GM23248 (cell line): Measurements from ENCODE around the gene PERCC1. TPM values are rescaled to one million over a fixed set of nuclear protein-coding genes. Genes with fewer than 3 reads are reported as not detected.

ENCODE experiments used
- DNase-seq: peaks from one replicate; pipeline ENCODE4 v3.0.0-alpha.2; 2015
- H2AFZ ChIP-seq: fragments of 200-600 bp; sonication (generic); 2 replicates; pipeline ENCODE4 v1.6.1; 2016; ENCODE audit warnings: antibody characterized with exemption
- H3F3A ChIP-seq: fragments of 200-600 bp; sonication (generic); 2 replicates; pipeline ENCODE4 v1.6.1; 2016; ENCODE audit warnings: mild to moderate bottlenecking, antibody characterized with exemption, mixed run types; ENCODE audit not compliant: insufficient read depth
- H3K27ac ChIP-seq: fragments of 200-600 bp; sonication (generic); 2 replicates; pipeline ENCODE4 v1.5.1; 2016; ENCODE audit warnings: mild to moderate bottlenecking
- H3K27me3 ChIP-seq: fragments of 200-600 bp; sonication (generic); replicated peaks from 2 replicates; pipeline ENCODE4 v1.6.1; 2016; ENCODE audit warnings: mild to moderate bottlenecking; ENCODE audit not compliant: insufficient read depth
- H3K36me3 ChIP-seq: fragments of 200-600 bp; sonication (generic); 2 replicates; pipeline ENCODE4 v1.6.1; 2016; ENCODE audit warnings: low read depth, mild to moderate bottlenecking
- H3K4me1 ChIP-seq: fragments of 200-600 bp; sonication (generic); 2 replicates; pipeline ENCODE4 v1.6.1; 2016; ENCODE audit warnings: mild to moderate bottlenecking; ENCODE audit not compliant: insufficient read depth
- H3K4me2 ChIP-seq: fragments of 200-600 bp; sonication (generic); one replicate; pipeline ENCODE4 v1.6.1; 2016; ENCODE audit warnings: mild to moderate bottlenecking; ENCODE audit not compliant: unreplicated experiment
- H3K4me3 ChIP-seq: fragments of 200-600 bp; sonication (generic); 2 replicates; pipeline ENCODE4 v1.5.1; 2016; ENCODE audit warnings: mild to moderate bottlenecking
- H3K79me2 ChIP-seq: fragments of 200-600 bp; sonication (generic); 2 replicates; pipeline ENCODE4 v1.6.1; 2016; ENCODE audit warnings: mild to moderate bottlenecking; ENCODE audit not compliant: insufficient read depth
- H3K9ac ChIP-seq: fragments of 200-600 bp; sonication (generic); 2 replicates; pipeline ENCODE4 v1.6.1; 2016; ENCODE audit warnings: mild to moderate bottlenecking
- H3K9me2 ChIP-seq: fragments of 200-600 bp; sonication (generic); 2 replicates; pipeline ENCODE4 v1.6.1; 2016; ENCODE audit warnings: mixed run types, mild to moderate bottlenecking, moderate library complexity; ENCODE audit not compliant: insufficient read depth
- H3K9me3 ChIP-seq: fragments of 200-600 bp; sonication (generic); one replicate; pipeline ENCODE4 v1.6.1; 2017; ENCODE audit warnings: low read depth
- H4K20me1 ChIP-seq: fragments of 200-600 bp; sonication (generic); 2 replicates; pipeline ENCODE4 v1.6.0; 2016; ENCODE audit not compliant: insufficient read depth
- EZH2 ChIP-seq: fragments of 200-600 bp; sonication (generic); IDR thresholded peaks from 2 replicates; pipeline ENCODE4 v1.6.1; 2018; ENCODE audit warnings: antibody characterized with exemption, mild to moderate bottlenecking; ENCODE audit not compliant: insufficient read depth, poor library complexity, severe bottlenecking
- EZH2phosphoT487 ChIP-seq: fragments of 200-600 bp; sonication (generic); IDR thresholded peaks from 2 replicates; pipeline ENCODE4 v1.6.1; 2018; ENCODE audit warnings: antibody characterized with exemption, moderate library complexity, mild to moderate bottlenecking, low read depth; ENCODE audit not compliant: insufficient read depth
- WGBS, 2 experiments: methylation state at CpG; one replicate each; pipeline ENCODE4 v1.1.6; 2015 to 2017; ENCODE audit warnings: low lambda C conversion rate in 2 of 2, low coverage in 1 of 2; ENCODE audit errors: missing lambda C conversion rate in 2 of 2; 5-methylcytosine and 5-hydroxymethylcytosine counted together
- in situ Hi-C: fragments of 300-500 bp; cut with MboI; formaldehyde crosslinking; loops from 2 replicates; pipeline ENCODE4 v1.15.0; 2020
- polyA plus RNA-seq: library from polyadenylated mRNA; unstranded; fragments of >200 nt; fragmentation: Nextera tagmentation; extraction: Ambion mirVana; gene quantifications from 2 replicates; pipeline ENCODE4 v1.2.1, GENCODE V29; 2016
- total RNA-seq: library from RNA; depleted of rRNA; stranded (reverse); fragments of >200 nt; shearing (Covaris generic); gene quantifications from 2 replicates; pipeline ENCODE4 v1.2.3, GENCODE V29; 2014

Gene PERCC1
- total and polyA plus RNA-seq, 2 experiments from 2014 or later, result not detected

- no peaks in the 10 kb centered on the region for H3F3A ChIP-seq
- H3K36me3 ChIP-seq, result no peaks in the 10 kb centered on the region
- H4K20me1 ChIP-seq, result no peaks in the 10 kb centered on the region
- no peak overlapping the region for H3K9ac ChIP-seq
- H3K27me3 ChIP-seq, result no peaks in the 10 kb centered on the region
- H3K4me2 ChIP-seq, result no peak overlapping the region
- in situ Hi-C loops, result no loop called here
- DNase-seq, result no peak
- no peak overlapping the region for H3K27ac ChIP-seq
- WGBS, 2 experiments, result 79 to 84% methylated on average over 25 to 48 of the region's 48 CpGs
- H3K79me2 ChIP-seq, result no peaks in the 10 kb centered on the region
- no peaks in the 10 kb centered on the region for H3K9me3 ChIP-seq
- H2AFZ ChIP-seq, result no peak overlapping the region
- H3K4me1 ChIP-seq, result no peaks in the 10 kb centered on the region
- TF ChIP-seq EZH2phosphoT487, result no peak
- no peak for TF ChIP-seq EZH2
- H3K4me3 ChIP-seq, result no peak overlapping the region
- no peaks in the 10 kb centered on the region for H3K9me2 ChIP-seq
Measured at GRCh38 chr16:1444730-1445517, 14.0 kb downstream of the PERCC1 start.

GRCh38 chr16:1445518-1446203, 14.8 kb downstream of the PERCC1 start:
- in situ Hi-C loops, result no loop called here

GRCh38 chr16:1446296-1447080, 15.6 kb downstream of the PERCC1 start:
- 95% methylated on average over 25 to 33 of the region's 41 CpGs for WGBS, 2 experiments
- TF ChIP-seq EZH2 (no peak), EZH2phosphoT487 (no peak)
- H3F3A ChIP-seq, result no peaks in the 10 kb centered on the region
- H3K27ac ChIP-seq, result no peak overlapping the region
- H4K20me1 ChIP-seq, result no peaks in the 10 kb centered on the region
- H3K4me3 ChIP-seq, result no peak overlapping the region
- H3K9me2 ChIP-seq, result no peaks in the 10 kb centered on the region
- H3K36me3 ChIP-seq, result no peaks in the 10 kb centered on the region
- in situ Hi-C loops, result no loop called here
- no peak overlapping the region for H2AFZ ChIP-seq
- DNase-seq, result no peak
- no peaks in the 10 kb centered on the region for H3K27me3 ChIP-seq
- no peaks in the 10 kb centered on the region for H3K79me2 ChIP-seq
- no peak overlapping the region for H3K9ac ChIP-seq
- H3K9me3 ChIP-seq, result no peaks in the 10 kb centered on the region
- H3K4me2 ChIP-seq, result no peak overlapping the region
- H3K4me1 ChIP-seq, result no peaks in the 10 kb centered on the region

More at GRCh38 chr16:1445518-1446203, 14.8 kb downstream of the PERCC1 start:
- Histone ChIP-seq H4K20me1 (no peaks in the 10 kb centered on the region), H3K4me2 (no peak overlapping the region), H3K27me3 (no peaks in the 10 kb centered on the region), H3K4me1 (no peaks in the 10 kb centered on the region), H3K9me2 (no peaks in the 10 kb centered on the region), H3K79me2 (no peaks in the 10 kb centered on the region), H3K9ac (no peak overlapping the region), H3K27ac (no peak overlapping the region), H3K36me3 (no peaks in the 10 kb centered on the region), H3F3A (no peaks in the 10 kb centered on the region), H2AFZ (no peak overlapping the region), H3K4me3 (no peak overlapping the region), H3K9me3 (no peaks in the 10 kb centered on the region)
- no peak for TF ChIP-seq EZH2
- TF ChIP-seq EZH2phosphoT487, result no peak
- WGBS, 2 experiments, result 83 to 87% methylated on average over 22 to 24 of the region's 25 CpGs
- no peak for DNase-seq

- Histone ChIP-seq H3K27ac (no peak overlapping the region), H3K4me1 (no peaks in the 10 kb centered on the region), H3K36me3 (no peaks in the 10 kb centered on the region), H3K4me2 (no peak overlapping the region), H2AFZ (no peak overlapping the region), H4K20me1 (no peaks in the 10 kb centered on the region), H3K9ac (no peak overlapping the region), H3K9me3 (no peaks in the 10 kb centered on the region), H3K79me2 (no peaks in the 10 kb centered on the region), H3K27me3 (no peaks in the 10 kb centered on the region), H3F3A (no peaks in the 10 kb centered on the region), H3K4me3 (no peak overlapping the region), H3K9me2 (no peaks in the 10 kb centered on the region)
- WGBS, 2 experiments, result 88 to 92% methylated on average over 9 to 11 of the region's 11 CpGs
- no peak for DNase-seq
- in situ Hi-C loops, result no loop called here
- TF ChIP-seq EZH2, result no peak
- TF ChIP-seq EZH2phosphoT487, result no peak
Measured at GRCh38 chr16:1447965-1448364, 17.1 kb downstream of the PERCC1 start.
